GM12872 (cell line): ENCODE measurements around the gene SPRN.

Experiments
- TF ChIP-seq, protein P1 (sequence below): IDR thresholded peaks from 3 replicates; pipeline ENCODE4 v1.5.1; 2011; ENCODE audit warnings: low read depth, mild to moderate bottlenecking, low read length, moderate library complexity; ENCODE audit not compliant: insufficient read depth

Gene SPRN

DNA sequence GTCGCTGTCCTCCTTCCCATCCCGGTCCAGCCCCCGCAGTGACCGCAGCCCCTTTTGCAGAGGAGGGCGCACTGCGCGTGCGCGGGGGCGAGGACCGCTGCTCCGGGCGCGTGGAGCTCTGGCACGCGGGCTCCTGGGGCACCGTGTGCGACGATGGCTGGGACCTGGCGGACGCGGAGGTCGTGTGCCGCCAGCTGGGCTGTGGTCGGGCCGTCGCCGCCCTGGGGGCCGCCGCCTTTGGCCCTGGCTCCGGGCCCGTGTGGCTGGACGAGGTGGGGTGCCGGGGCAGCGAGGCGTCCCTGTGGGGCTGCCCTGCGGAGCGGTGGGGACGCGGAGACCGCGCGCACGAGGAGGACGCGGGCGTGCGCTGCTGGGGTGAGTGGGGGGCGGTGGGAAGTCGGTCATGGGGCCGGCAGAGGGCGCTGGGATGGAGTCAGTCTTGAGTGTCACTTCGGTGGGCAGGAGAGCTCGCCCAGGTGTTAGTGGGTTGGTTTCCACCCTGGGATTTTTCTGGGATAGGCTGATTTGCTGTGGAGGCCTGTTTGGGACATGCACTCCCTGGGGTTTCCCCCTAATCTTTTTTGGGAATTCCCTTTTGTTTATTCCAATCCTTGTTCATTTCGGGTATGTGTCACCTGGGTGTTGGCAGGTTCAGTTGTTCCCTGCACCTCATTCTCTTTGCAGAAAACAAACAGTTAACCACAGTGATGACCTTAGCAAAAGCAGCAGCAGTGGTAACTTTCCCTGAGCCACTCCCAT, 40.9 kb upstream of the SPRN start:
- TF ChIP-seq, protein P1, sequence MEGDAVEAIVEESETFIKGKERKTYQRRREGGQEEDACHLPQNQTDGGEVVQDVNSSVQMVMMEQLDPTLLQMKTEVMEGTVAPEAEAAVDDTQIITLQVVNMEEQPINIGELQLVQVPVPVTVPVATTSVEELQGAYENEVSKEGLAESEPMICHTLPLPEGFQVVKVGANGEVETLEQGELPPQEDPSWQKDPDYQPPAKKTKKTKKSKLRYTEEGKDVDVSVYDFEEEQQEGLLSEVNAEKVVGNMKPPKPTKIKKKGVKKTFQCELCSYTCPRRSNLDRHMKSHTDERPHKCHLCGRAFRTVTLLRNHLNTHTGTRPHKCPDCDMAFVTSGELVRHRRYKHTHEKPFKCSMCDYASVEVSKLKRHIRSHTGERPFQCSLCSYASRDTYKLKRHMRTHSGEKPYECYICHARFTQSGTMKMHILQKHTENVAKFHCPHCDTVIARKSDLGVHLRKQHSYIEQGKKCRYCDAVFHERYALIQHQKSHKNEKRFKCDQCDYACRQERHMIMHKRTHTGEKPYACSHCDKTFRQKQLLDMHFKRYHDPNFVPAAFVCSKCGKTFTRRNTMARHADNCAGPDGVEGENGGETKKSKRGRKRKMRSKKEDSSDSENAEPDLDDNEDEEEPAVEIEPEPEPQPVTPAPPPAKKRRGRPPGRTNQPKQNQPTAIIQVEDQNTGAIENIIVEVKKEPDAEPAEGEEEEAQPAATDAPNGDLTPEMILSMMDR = no peak

DNA sequence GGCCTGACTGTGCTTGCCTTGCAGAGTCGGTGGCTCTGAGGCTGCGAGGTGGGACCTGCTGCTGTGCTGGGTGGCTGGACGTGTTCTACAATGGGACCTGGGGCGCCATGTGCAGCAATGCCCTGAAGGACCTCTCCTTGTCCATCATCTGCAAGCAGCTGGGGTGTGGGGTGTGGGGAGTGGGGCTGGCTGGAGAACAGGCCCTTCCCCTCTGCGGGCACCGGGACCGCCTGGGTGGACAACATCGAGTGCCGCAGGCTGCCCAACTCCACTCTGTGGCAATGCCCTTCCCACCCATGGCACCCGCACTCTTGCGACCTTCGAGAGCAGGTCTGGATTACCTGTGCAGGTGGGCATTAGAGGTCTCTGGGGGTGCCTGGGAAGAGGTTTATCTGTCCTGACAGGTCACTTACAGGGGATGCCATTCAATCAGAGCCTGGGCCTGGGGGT, 40.2 kb upstream of the SPRN start:
- TF ChIP-seq, protein P1 = no peak

DNA sequence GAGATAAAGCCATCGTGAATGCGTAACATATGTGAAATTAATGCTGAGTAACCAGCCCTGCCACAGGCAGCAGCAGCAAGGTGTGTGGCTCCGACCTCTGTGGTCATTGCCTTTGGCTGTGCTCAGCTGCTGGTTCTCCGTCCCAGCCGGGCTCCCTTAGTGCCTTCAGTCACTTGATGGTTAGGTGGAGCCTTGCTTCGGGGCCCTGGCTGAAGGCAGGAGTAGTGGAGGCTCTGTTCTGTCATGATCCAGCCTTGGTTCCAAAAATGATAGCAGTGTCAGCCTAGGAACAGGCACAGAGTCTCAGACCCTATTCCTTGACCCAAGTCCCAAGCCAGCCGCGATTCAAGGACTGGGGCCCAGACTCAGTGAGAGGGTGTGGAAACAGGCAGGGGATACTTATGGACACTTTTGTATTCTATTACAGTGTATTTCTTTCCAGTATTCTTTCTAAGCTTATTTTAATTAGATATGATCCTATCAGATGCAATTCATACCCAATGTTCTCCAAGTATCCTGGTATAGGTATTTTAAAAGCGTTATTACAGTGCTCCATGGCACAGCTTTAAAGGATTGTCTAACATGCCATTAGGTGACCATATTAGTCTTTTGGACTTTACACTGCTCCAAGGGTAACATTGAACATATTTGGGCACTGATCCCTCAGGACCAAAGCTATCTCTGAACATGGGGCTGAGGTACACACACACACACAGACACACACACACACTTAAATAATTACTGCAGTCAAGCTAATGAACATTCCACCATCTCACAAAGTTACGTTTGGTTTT, 38.3 kb upstream of the SPRN start:
- TF ChIP-seq, protein P1 = no peak

DNA sequence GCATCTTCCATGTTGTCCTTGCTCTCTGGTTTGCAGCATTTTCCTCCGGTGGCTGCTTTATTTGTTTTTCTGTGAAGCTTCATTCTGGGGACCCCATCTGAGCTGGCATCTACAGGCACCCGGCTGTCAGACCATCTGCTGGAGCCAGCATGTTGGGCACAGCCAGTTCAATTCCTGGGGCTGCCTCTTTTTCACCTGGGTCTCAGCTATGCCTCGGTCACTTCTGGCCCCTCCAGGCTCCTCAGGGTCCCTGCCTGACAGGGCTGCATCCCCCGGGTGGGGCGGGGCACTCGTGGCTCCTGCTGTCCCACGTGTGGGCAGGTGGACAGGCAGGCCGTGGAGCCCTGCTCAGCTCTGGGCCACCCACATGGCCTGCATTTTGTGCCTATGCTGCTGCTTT, 37.4 kb upstream of the SPRN start:
- TF ChIP-seq, protein P1 = no peak

DNA sequence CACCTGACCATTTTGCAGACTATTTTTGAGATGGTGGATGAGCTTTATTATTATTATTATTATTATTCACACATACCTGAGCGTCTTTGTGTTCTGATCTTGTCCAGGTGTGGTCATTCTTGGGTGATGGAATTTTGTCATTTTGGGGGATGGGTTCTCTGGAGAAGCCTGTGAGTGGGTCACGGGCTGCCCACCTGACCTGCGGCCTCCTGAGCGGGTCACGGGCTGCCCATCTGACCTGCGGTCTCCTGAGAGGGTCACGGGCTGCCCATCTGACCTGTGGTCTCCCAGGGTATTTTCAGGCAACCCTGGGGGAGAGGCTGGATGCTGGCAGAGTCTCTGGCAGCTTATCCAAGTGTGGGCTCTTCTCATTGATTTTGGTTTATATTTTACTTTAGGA, 36.6 kb upstream of the SPRN start:
- TF ChIP-seq, protein P1 = no peak

DNA sequence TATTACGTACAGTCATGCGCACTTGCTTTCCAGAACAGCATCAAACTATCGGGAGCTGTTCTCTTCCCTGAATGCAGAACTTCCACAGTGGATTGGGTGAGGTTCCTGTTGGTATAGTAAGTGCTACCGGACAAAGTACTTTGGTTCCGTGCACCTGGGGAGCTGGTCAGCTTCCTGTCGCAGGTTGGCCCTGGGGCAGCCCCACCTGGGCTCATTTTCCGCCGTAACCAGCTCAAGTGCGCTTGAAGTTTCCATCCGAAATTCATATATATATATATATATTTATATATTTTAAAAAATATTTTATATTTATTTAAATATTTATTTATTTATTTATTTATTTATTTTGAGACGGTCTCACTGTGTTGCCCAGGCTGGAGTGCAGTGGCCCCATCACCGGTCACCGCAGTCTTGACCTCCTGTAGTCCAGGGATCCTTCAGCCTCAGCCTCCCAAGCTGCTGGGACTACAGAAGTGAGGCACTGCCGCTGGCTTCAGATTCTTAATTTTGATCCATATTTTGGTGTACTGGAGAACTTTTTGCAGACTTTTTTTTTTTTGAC, 35.9 kb upstream of the SPRN start:
- TF ChIP-seq, protein P1 = no peak

DNA sequence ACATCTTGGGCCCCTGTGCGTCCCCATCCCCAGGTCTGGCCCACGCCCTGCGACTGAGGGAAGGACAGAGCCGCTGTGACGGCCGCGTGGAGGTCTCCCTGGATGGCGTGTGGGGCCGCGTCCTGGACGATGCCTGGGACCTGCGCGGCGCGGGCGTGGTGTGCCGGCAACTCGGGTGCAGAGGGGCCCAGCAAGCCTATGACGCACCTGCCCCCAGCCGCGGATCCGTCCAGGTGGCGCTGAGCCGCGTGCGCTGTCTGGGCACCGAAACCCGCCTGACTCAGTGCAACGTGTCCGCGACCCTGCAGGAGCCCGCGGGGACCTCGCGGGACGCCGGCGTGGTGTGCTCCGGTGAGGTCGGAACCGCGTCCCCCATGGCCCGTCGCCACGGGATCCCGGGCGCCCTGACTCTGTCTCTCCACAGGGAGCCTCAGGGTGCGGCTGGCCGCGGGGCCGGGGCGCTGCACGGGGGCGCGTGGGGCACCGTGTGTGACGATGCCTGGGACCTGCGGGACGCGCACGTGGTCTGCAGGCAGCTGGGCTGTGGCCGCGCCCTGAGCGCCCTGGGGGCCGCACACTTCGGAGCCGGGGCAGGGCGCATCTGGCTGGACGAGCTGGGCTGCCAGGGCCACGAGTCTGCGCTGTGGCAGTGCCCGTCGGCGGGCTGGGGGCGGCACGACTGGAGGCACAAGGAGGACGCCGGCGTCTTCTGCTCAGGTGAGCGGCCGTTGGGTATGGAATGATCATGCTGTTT, 35.2 kb upstream of the SPRN start:
- TF ChIP-seq, protein P1 = no peak
